Large intestine (tissue), 3 donors: Measurements from ENCODE around the gene BARX1. TPM values are rescaled to one million over a fixed set of nuclear protein-coding genes. Genes with fewer than 3 reads are reported as not detected.
"Not testable (repeated sequence)": the region's sequence is repeated elsewhere in the genome, so short reads cannot be mapped to it uniquely, and the experiment has no call there.

Source experiments
- DNase-seq, 2 donors: peaks; one replicate each; pipeline versions ENCODE4 v3.0.0 to v3.0.0-alpha.2; 2013
- H3K27ac ChIP-seq: one replicate; pipeline ENCODE4 v1.5.1; 2013; ENCODE audit warnings: low read length
- H3K27me3 ChIP-seq: 2 replicates; pipeline ENCODE4 v1.6.1; 2013; ENCODE audit warnings: low read length; ENCODE audit not compliant: control insufficient read depth, insufficient read depth
- H3K36me3 ChIP-seq: 2 replicates; pipeline ENCODE4 v1.6.1; 2013; ENCODE audit warnings: low read length; ENCODE audit not compliant: control insufficient read depth, insufficient read depth
- H3K4me1 ChIP-seq: one replicate; pipeline ENCODE4 v1.6.1; 2013; ENCODE audit warnings: low read length; ENCODE audit not compliant: control insufficient read depth, insufficient read depth
- H3K4me3 ChIP-seq: one replicate; pipeline ENCODE4 v1.5.1; 2013; ENCODE audit warnings: low read length
- H3K9me3 ChIP-seq: one replicate; pipeline ENCODE4 v1.6.1; 2013; ENCODE audit warnings: mild to moderate bottlenecking, low read depth, low read length, moderate library complexity; ENCODE audit not compliant: control insufficient read depth
- WGBS: methylation state at CpG from one replicate; pipeline ENCODE4 v1.1.5; 2013; ENCODE audit warnings: low lambda C conversion rate; ENCODE audit not compliant: insufficient coverage; 5-methylcytosine and 5-hydroxymethylcytosine counted together
- polyA plus RNA-seq: library from polyadenylated mRNA; unstranded; fragments of 120-200 nt; gene quantifications from one replicate; pipeline ENCODE4 v1.2.1, GENCODE V29; 2013

Gene BARX1
- polyA plus RNA-seq, 1 donor: 0.06 TPM

GRCh38 chr9:93983875-93984274, 28.7 kb upstream of the BARX1 start:
- no peak overlapping the region for H3K4me3 ChIP-seq
- DNase-seq: no peak

GRCh38 chr9:93979721-93980120, 24.6 kb upstream of the BARX1 start:
- no peak overlapping the region for H3K27ac ChIP-seq
- no peaks in the 10 kb centered on the region for H3K9me3 ChIP-seq
- peaks cover 6% of the 10 kb centered on the region for H3K27me3 ChIP-seq
- DNase-seq: peak; percentile 50 to 56
- peaks cover 6% of the 10 kb centered on the region for H3K4me1 ChIP-seq
- H3K4me3 ChIP-seq: no peak overlapping the region
- no peaks in the 10 kb centered on the region for H3K36me3 ChIP-seq
- no CpG with 5 or more reads among the region's 4 CpGs for WGBS

More at GRCh38 chr9:93983875-93984274, 28.7 kb upstream of the BARX1 start:
- H3K9me3 ChIP-seq: no peaks in the 10 kb centered on the region
- H3K36me3 ChIP-seq: no peaks in the 10 kb centered on the region
- peaks cover 6% of the 10 kb centered on the region for H3K4me1 ChIP-seq
- no peaks in the 10 kb centered on the region for H3K27me3 ChIP-seq
- H3K27ac ChIP-seq: no peak overlapping the region

GRCh38 chr9:93978551-93978950, 23.4 kb upstream of the BARX1 start:
- Histone ChIP-seq H3K27ac (no peak overlapping the region), H3K4me1 (peaks cover 6% of the 10 kb centered on the region), H3K36me3 (no peaks in the 10 kb centered on the region), H3K9me3 (no peaks in the 10 kb centered on the region), H3K27me3 (peaks cover 6% of the 10 kb centered on the region), H3K4me3 (no peak overlapping the region)
- WGBS: no CpG with 5 or more reads among the region's 2 CpGs
- DNase-seq: no peak

GRCh38 chr9:93976973-93977372, 21.8 kb upstream of the BARX1 start:
- Histone ChIP-seq H3K27ac (no peak overlapping the region), H3K9me3 (no peaks in the 10 kb centered on the region), H3K27me3 (peaks cover 6% of the 10 kb centered on the region), H3K4me1 (peaks cover 6% of the 10 kb centered on the region), H3K4me3 (no peak overlapping the region), H3K36me3 (no peaks in the 10 kb centered on the region)
- WGBS: no CpG with 5 or more reads among the region's 5 CpGs
- DNase-seq: no peak

GRCh38 chr9:93976081-93976480, 20.9 kb upstream of the BARX1 start:
- WGBS: no CpG with 5 or more reads among the region's 3 CpGs
- Histone ChIP-seq H3K4me3 (no peak overlapping the region), H3K27me3 (peaks cover 6% of the 10 kb centered on the region), H3K27ac (no peak overlapping the region), H3K36me3 (no peaks in the 10 kb centered on the region), H3K4me1 (peaks cover 6% of the 10 kb centered on the region), H3K9me3 (no peaks in the 10 kb centered on the region)
- DNase-seq: no peak

- WGBS: no CpG with 5 or more reads among the region's 7 CpGs
- Histone ChIP-seq H3K9me3 (no peaks in the 10 kb centered on the region), H3K27ac (no peak overlapping the region), H3K36me3 (no peaks in the 10 kb centered on the region), H3K4me1 (peaks cover 3% of the 10 kb centered on the region), H3K27me3 (peaks cover 6% of the 10 kb centered on the region), H3K4me3 (no peak overlapping the region)
- DNase-seq: no peak
Measured at GRCh38 chr9:93975262-93975661, 20.1 kb upstream of the BARX1 start.

GRCh38 chr9:93974151-93974550, 19.0 kb upstream of the BARX1 start:
- Histone ChIP-seq H3K27ac (no peak overlapping the region), H3K27me3 (peaks cover 6% of the 10 kb centered on the region), H3K9me3 (no peaks in the 10 kb centered on the region), H3K4me1 (no peaks in the 10 kb centered on the region), H3K36me3 (no peaks in the 10 kb centered on the region), H3K4me3 (no peak overlapping the region)
- WGBS: no CpG with 5 or more reads among the region's 3 CpGs
- DNase-seq: no peak

GRCh38 chr9:93972655-93973054, 17.5 kb upstream of the BARX1 start:
- H3K9me3 ChIP-seq, H3K4me3 ChIP-seq, H3K36me3 ChIP-seq, DNase-seq, H3K27ac ChIP-seq, H3K4me1 ChIP-seq, H3K27me3 ChIP-seq: not testable (repeated sequence)
- WGBS: no CpG with 5 or more reads among the region's 3 CpGs

- peaks cover 3% of the 10 kb centered on the region for H3K27me3 ChIP-seq
- H3K36me3 ChIP-seq: no peaks in the 10 kb centered on the region
- no peaks in the 10 kb centered on the region for H3K4me1 ChIP-seq
- no peak overlapping the region for H3K27ac ChIP-seq
- no peak for DNase-seq
- WGBS: no CpG with 5 or more reads among the region's 3 CpGs
- H3K9me3 ChIP-seq: no peaks in the 10 kb centered on the region
- H3K4me3 ChIP-seq: no peak overlapping the region
Measured at GRCh38 chr9:93969328-93969661, 14.1 kb upstream of the BARX1 start.

GRCh38 chr9:93968451-93969327, 13.5 kb upstream of the BARX1 start:
- DNase-seq: no peak
- H3K4me1 ChIP-seq: no peaks in the 10 kb centered on the region
- no peaks in the 10 kb centered on the region for H3K36me3 ChIP-seq
- no peaks in the 10 kb centered on the region for H3K9me3 ChIP-seq
- peaks cover 5% of the 10 kb centered on the region for H3K27me3 ChIP-seq
- no peak overlapping the region for H3K4me3 ChIP-seq
- no CpG with 5 or more reads among the region's 25 CpGs for WGBS
- H3K27ac ChIP-seq: no peak overlapping the region
